ENCODE measurements around the gene CFAP46.

GRCh38 chr10:132965411-132966057 lies 23.2 kb upstream of the CFAP46 start:
- TF ChIP-seq, protein P1, sequence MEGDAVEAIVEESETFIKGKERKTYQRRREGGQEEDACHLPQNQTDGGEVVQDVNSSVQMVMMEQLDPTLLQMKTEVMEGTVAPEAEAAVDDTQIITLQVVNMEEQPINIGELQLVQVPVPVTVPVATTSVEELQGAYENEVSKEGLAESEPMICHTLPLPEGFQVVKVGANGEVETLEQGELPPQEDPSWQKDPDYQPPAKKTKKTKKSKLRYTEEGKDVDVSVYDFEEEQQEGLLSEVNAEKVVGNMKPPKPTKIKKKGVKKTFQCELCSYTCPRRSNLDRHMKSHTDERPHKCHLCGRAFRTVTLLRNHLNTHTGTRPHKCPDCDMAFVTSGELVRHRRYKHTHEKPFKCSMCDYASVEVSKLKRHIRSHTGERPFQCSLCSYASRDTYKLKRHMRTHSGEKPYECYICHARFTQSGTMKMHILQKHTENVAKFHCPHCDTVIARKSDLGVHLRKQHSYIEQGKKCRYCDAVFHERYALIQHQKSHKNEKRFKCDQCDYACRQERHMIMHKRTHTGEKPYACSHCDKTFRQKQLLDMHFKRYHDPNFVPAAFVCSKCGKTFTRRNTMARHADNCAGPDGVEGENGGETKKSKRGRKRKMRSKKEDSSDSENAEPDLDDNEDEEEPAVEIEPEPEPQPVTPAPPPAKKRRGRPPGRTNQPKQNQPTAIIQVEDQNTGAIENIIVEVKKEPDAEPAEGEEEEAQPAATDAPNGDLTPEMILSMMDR (IDR thresholded peaks at IDR 0.05), result no peak
- TF ChIP-seq POLR2AphosphoS5 (IDR thresholded peaks at IDR 0.05; ENCODE audit: low read depth, low read length), result 0 out of 2 replicates have a peak, but pooled peaks have one; percentile 62
- TF ChIP-seq SIN3A (IDR thresholded peaks at IDR 0.05; ENCODE audit: borderline replicate concordance, insufficient read depth, low read depth, low read length), result 0 out of 2 replicates have a peak, but pooled peaks have one; percentile 14
- TF ChIP-seq REST (IDR thresholded peaks at IDR 0.05; ENCODE audit: insufficient read depth in 1 of 2, low read depth in 2 of 2, low read length in 1 of 2), result no peak

Data from Panc1 (cell line).